GM19452 (cell line): Measurements from ENCODE around the gene SIN3A.
A peak's percentile ranks its signal among the peaks of the same experiment; 100 is the strongest.
"Not testable (repeated sequence)": the region's sequence is repeated elsewhere in the genome, so short reads cannot be mapped to it uniquely, and the experiment has no call there.

Experiments used
- ATAC-seq: cut with Tn5 transposase; IDR thresholded peaks from one replicate; pipeline ENCODE4 v1.9.1; 2021; ENCODE audit not compliant: unreplicated experiment

Gene SIN3A

GRCh38 chr15:75358771-75359536 is 92.5 kb downstream of the SIN3A start:
- no peak for ATAC-seq

GRCh38 chr15:75357976-75358673 is 93.4 kb downstream of the SIN3A start:
- ATAC-seq = no peak

- no peak for ATAC-seq
Measured at GRCh38 chr15:75356517-75356916, 95.0 kb downstream of the SIN3A start.

- no peak for ATAC-seq
Measured at GRCh38 chr15:75356006-75356405, 95.5 kb downstream of the SIN3A start.

- ATAC-seq = no peak
Measured at GRCh38 chr15:75355369-75355768, 96.1 kb downstream of the SIN3A start.

GRCh38 chr15:75354454-75354853 is 97.0 kb downstream of the SIN3A start:
- no peak for ATAC-seq

- ATAC-seq = no peak
Measured at GRCh38 chr15:75353604-75354003, 97.9 kb downstream of the SIN3A start.

GRCh38 chr15:75352186-75353080 is 99.1 kb downstream of the SIN3A start:
- ATAC-seq = no peak

- no peak for ATAC-seq
Measured at GRCh38 chr15:75350601-75351361, 100.7 kb downstream of the SIN3A start.

GRCh38 chr15:75349851-75350588 is 101.5 kb downstream of the SIN3A start:
- ATAC-seq = peak; percentile 44

GRCh38 chr15:75349351-75349669 is 102.2 kb downstream of the SIN3A start:
- not testable (repeated sequence) for ATAC-seq

GRCh38 chr15:75348562-75349350 is 102.7 kb downstream of the SIN3A start:
- ATAC-seq = no peak

- ATAC-seq = no peak
Measured at GRCh38 chr15:75348034-75348561, 103.4 kb downstream of the SIN3A start.

- peak; percentile 65 for ATAC-seq
Measured at GRCh38 chr15:75347222-75348033, 104.1 kb downstream of the SIN3A start.

- ATAC-seq = peak; percentile 1
Measured at GRCh38 chr15:75346796-75347221, 104.7 kb downstream of the SIN3A start, which contains the start of gene NEIL1. NEIL1 (plus strand) TSS chr15:75347039; CDS start chr15:75348906, 1,867 bp downstream.

- ATAC-seq = not testable (repeated sequence)
Measured at GRCh38 chr15:75343953-75344352, 107.5 kb downstream of the SIN3A start.

GRCh38 chr15:75342221-75342620 is 109.3 kb downstream of the SIN3A start:
- no peak for ATAC-seq
